Panc1 (cell line): ENCODE data around the gene MATN1.

Experiments
- CTCF ChIP-seq: fragments of 450-650 bp; IDR thresholded peaks from 2 replicates; pipeline ENCODE4 v1.5.1; 2017; ENCODE audit warnings: mild to moderate bottlenecking
- TCF7L2 ChIP-seq: IDR thresholded peaks from 2 replicates; pipeline ENCODE4 v1.6.1; 2011; ENCODE audit warnings: mild to moderate bottlenecking, low read depth, low read length, inconsistent platforms

GRCh38 chr1:30680429-30680828, 43.0 kb downstream of the MATN1 start:
- TF ChIP-seq TCF7L2, result no peak
- TF ChIP-seq CTCF, result no peak
